Suppressor macrophage treated with lipopolysaccharide for 4 hours (primary cell): ENCODE results near the gene CRCP.
"Not testable (repeated sequence)": the region's sequence is repeated elsewhere in the genome, so short reads cannot be mapped to it uniquely, and the experiment has no call there.

Experiments used
- DNase-seq: peaks from one replicate; pipeline ENCODE4 v3.0.0-alpha.2; 2020

CRCP gene

GRCh38 chr7:66114743-66115649 lies at the start of gene CRCP:
CRCP (plus strand) TSS chr7:66114847; CDS start chr7:66114963, 116 bp downstream.
- DNase-seq: peak; percentile 85

DNA sequence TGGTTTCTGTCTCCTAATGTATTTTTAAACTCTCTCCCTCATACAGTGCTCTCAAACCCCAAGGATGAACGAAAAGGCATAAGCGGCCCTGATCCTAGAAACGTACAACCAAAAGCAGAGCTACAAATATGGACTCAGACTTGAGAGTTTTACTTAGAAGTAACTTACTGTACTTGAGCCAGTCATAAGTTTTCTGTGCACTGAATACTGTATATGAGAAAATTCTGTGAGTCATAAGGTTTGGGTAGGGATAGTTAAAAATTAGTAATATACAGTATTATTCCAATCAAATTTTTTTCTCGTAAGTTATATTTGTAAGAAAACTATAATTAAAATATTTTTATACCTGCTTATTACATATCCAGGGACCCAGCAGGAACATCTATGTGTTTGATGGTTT lies 44.9 kb upstream of the CRCP start:
- no peak for DNase-seq

- DNase-seq: no peak
These were observed 44.4 kb upstream of the CRCP start for GRCh38 chr7:66070222-66070621.

DNA sequence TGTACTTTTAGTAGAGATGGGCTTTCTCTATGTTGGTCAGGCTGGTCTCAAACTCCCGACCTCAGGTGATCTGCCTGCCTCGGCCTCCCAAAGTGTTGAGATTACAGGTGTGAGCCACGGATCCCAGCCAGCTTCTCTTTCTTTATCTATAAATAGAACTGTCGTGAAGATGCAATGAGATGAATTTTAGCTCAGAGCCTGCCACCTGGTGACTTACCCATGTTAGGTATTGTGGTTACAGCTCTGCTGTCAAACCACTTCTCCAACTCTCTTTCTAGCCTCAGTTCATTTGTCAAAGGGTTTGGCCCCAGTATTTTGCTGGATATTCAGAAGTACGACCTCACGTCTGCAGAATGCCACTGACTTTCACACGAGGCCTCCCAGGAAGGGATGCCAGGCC lies 42.4 kb upstream of the CRCP start:
- DNase-seq: not testable (repeated sequence)

DNA sequence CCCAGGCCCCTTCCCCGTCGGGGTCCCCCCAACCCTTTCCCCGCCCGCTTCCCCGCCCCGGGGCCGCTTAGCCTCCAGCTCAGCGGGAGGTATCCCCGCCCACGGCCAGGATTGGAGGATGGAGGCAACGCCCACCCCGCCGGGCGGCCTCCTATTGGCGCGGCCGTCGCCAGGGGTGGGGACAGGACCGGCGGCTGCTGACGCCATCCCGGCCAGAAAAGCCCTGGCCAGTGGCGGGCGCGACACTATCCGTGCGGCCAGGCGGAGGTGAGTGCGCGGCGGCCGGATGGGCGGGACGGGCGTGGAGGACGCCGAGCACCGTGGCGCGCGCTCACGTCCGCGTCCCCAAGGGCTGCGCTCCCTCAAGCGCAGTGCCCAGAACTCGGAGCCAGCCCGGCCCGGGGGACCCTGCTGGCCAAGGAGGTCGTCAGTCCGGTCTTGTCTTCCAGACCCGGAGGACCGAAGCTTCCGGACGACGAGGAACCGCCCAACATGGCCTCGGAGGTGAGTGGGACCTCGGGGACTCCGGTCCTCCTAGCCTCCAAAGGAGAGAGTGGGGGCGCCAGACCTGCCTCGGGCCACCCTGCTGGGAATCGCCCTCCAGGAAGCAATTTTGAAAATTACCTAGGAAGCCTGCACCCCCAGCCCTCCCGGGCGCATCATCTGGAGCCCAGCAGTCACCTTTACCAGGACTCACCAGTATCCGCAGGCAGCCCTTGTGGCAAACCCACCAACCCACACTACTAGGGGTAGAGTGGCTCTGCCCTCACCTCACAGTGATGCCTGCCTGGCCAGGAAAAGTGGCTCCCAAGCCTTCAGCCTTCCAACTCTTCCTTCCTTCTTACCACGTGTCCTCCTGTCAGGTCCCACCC lies 38.8 kb upstream of the CRCP start, which contains the start of gene ASL:
Gene ASL, plus strand, starts transcription at position 230 of the 872 bp plus-strand sequence. Its CDS starts 263 bp downstream, at position 493.
- peak; percentile 96 for DNase-seq

DNA sequence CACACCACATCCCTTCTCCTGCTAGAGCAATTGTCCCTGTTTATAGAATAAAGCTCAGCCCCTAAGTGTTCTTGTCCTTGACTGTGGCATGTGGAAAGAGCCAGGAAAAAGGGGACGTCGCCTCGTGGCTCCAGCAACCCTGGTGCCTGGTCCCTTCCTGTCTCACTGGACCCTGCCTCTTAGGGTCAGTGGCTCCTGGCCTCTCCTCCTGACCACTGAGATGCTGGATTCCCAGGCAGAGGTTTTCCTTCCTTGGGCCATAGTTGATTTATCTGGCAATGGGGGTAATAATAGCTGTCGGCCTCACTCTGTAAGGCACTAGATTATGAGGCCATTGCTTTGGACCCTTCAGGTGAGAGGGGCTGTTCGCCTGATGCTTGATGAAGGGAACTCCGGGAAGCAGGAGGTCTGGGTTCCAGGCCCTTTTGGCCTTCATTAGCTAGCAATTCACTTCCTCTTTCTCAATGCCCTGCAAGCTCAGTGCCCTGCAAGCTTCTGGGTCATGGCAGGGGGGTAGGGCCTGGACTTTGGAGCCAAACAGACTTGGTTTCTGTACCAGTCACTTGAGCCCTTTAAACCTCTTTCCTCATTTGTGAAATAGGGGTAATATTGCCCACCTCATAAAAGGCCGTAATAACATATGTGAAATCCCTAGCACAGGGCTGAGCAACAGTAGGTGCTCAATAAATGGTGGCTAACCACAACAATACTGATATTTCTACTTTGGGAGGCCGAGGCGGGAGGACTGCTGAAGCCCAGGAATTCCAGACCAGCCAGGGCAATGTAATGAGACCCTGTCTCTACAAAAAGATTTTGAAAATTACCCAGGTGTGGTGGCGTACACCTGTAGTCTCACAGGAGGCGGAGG lies 38.0 kb upstream of the CRCP start:
- DNase-seq: peak; percentile 45

DNA sequence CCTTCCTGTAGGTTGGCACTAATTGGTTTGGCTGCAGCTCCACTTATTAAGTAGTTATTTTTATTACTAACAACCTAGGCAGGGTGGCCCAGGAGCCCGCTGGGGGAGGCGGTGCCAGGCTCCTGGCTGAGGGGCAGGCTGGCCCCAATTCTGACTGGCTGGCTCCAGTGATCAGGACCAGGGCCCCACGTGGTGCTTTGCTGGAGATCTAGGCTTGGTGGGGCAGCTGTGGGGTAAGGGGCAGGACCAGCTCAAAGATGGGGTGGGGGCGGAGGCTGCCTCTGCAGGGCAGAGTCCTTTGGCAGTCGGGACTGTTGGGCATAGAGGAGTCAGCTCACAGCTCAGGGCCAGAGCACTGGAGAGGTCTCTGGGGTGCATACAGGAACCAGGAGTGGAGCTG lies 36.6 kb upstream of the CRCP start:
- DNase-seq: no peak

GRCh38 chr7:66082083-66082482 lies 32.6 kb upstream of the CRCP start:
- DNase-seq: no peak

DNA sequence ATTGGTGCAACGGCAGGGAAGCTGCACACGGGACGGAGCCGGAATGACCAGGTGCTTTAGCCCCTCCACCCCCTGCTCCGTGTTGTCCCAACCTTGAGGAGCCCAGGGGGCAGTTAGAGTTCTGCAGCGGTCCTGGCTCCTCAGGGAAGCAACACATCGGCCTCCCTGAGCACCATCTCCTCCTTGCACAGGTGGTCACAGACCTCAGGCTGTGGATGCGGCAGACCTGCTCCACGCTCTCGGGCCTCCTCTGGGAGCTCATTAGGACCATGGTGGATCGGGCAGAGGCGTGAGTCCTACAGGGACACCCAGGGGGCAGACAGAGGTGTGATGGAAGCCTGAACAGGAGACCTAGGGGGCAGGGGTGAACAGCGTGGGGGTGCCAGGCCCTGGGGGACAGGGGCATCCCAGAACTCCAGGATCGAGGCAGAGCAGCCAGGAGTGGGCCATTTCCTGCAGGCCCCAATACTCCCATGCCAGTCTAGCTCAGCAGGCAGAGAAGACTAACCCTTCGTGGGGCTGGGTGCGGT lies 31.7 kb upstream of the CRCP start:
- no peak for DNase-seq

DNA sequence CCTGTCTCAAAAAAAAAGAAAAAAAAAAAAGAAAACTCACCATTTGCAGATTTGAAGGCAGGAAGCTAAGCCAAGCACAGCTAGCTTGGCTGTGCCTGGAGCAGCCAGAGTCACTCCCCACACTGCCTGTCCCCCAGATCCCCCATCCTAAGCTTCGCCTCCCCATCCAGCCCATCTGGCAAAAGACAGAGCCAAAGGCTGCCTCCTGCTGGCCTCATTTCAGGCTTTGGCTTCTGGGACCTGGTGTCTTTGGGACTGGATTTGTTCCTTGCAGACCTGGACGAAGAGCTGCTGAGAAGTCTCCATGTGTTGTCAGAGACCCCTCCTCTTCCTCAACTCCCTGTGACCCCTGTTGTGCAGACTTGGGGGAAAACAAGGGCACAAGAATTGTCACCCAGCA lies 31.0 kb upstream of the CRCP start:
- no peak for DNase-seq

DNA sequence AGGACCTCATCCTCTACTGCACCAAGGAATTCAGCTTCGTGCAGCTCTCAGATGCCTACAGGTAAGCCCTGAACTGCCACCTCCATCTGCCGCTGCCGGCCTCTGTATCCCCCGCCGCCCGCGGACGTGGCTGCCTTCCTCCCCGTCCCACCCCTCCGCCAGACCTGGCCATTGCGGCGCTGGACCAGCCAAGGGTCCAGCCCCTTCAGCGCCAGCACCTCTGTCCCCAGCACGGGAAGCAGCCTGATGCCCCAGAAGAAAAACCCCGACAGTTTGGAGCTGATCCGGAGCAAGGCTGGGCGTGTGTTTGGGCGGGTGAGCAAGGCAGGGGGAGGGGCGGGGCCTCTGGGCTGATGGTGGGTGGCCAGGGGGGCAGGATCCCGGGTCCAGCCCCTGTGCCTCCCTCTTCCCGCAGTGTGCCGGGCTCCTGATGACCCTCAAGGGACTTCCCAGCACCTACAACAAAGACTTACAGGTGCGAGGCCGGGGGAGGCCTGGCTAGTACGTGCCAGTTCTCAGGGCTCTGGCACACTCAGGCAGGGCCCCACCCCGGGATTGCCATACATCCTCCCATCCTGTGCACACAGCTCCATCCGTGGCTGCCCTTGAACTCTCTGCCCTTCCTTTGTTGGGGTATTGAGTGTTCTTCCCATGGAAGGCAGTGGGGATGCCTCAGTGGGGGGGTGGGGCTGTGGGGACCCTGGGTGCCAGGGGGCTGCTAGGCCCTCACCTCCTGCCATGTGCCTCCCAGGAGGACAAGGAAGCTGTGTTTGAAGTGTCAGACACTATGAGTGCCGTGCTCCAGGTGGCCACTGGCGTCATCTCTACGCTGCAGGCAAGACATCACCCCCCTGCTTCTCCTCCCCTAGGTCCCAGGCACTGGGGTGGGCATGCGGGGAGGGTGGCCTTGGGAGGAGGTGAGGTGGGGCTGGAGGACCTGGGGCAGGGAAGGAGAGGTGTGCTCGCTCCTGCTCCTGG lies 25.5 kb upstream of the CRCP start:
- DNase-seq: no peak

- DNase-seq: no peak
These were observed 22.0 kb upstream of the CRCP start for GRCh38 chr7:66092654-66093053.

GRCh38 chr7:66095010-66095409 lies 19.6 kb upstream of the CRCP start:
- no peak for DNase-seq

GRCh38 chr7:66099232-66099550 lies 15.5 kb upstream of the CRCP start:
- DNase-seq: no peak

GRCh38 chr7:66099551-66100407 lies 14.9 kb upstream of the CRCP start:
- DNase-seq: peak; percentile 15

DNA sequence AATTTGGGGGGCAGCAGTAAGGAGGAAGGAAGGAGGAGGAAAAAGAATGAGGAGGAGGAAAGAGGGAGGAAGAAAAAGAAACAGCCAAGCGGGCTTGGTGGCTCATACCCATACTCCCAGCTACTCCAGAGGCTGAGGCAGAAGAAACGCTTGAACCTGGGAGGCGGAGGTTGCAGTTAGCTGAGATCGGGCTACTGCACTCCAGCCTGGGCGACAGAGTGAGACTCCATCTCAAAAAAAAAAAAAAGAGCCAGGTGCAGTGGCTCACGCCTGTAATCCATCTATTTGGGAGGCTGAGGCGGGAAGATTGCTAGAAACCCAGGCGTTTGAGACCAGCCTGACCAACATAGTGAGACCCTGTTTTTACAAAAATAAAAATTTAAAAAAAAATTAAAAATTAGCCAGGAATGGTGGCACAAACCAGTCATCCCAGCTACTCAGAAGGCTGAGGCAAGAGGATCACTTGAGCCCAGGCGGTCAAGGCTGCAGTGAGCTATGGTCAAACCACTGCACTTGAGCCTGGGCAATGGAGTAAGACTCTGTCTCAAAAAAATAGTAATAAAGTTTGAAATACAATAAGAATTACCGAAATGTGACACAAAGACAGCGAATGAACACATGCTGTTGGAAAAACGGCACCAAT lies 14.1 kb upstream of the CRCP start:
- DNase-seq: no peak

- not testable (repeated sequence) for DNase-seq
These were observed 12.5 kb upstream of the CRCP start for GRCh38 chr7:66102168-66102567.

DNA sequence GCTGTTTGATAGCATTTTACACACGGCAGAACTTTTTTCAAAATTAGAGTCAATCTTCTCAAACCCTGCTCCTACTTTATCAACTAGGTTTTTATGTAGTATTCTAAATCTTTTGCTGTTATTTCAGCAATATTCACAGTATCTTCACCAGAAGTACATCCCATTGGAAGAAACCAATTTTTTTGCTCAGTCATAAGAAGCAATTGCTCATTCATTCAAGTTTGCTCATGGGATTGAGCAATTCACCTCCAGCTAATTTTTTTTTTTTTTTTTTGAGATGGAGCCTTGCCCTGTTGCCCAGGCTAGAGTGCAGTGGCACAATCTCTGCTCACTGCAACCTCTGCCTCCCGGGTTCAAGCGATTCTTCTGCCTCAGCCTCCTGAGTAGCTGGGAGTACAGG lies 10.7 kb upstream of the CRCP start:
- not testable (repeated sequence) for DNase-seq

- DNase-seq: no peak
These were observed 9.3 kb upstream of the CRCP start for GRCh38 chr7:66105263-66105748.

- DNase-seq: not testable (repeated sequence)
These were observed 6.2 kb upstream of the CRCP start for GRCh38 chr7:66108410-66108809.
